ENCODE results near the gene ARHGEF9. TPM values are rescaled to one million over a fixed set of nuclear protein-coding genes. Genes with fewer than 3 reads are reported as not detected.
"Not testable (repeated sequence)": the region's sequence is repeated elsewhere in the genome, so short reads cannot be mapped to it uniquely, and the experiment has no call there.

Gene ARHGEF9
- 10 to 100 TPM; 16.2 to 34.9 (median 24.4) TPM for total RNA-seq

DNA sequence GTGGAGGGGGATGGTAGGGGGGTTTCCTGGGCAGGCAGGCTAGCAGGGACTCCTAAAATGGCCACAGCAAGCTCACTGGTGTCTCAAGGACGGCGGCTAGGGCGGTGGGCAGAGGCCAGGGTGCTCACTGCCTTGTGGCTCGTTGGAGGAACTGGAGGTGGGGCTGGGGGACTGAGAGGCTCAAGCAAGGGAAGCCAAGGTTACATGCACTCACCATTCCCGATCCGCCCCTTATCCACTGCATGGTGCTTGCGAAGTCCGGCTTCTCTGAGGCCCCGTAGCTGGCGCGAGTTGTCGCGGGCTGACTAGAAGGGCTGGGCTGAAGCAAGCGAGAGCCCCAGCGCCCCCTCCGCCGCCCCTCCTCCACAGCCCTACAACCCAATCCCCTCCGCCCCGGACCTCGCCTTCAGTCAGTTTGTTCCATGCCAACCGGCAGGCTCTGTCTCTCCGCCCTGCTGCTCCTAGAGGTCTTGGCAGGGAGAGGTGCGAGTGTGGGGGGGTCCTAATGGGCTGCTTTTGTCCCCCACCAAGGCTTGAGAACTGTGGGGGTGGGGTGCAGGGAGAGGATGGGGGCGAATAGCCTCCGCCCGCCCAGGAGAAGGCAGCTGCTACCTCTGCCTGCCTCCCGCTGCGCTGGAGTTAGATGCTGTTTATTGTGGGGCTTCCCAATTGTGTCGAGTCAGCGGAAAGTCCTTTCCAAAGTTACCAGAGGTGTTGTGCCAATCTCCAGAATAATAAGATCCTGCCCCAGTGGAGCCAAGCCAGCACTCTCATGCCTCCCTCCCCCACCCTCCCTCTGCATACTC lies at the start of gene ARHGEF9:
TSS of gene ARHGEF9 (minus strand) at position 313 of the 806 bp plus-strand sequence. CDS start at position 244, 69 bp downstream.
- H3K4me3 ChIP-seq, result peak within 1 kb of the TSS; percentile 30 to 33
- H3K4me1 ChIP-seq, result no peaks in the 10 kb centered on the region
- intact Hi-C loops (cut with DNase I; ENCODE audit: low total_unique reads), result no loop called here
- DNase-seq, result peak; percentile 15 to 20
- H3K36me3 ChIP-seq, result no peaks in the 10 kb centered on the region
- H3K27ac ChIP-seq, result peak within 1 kb of the TSS in 1 of 2 donors; percentile 2
- TF ChIP-seq, protein P1, sequence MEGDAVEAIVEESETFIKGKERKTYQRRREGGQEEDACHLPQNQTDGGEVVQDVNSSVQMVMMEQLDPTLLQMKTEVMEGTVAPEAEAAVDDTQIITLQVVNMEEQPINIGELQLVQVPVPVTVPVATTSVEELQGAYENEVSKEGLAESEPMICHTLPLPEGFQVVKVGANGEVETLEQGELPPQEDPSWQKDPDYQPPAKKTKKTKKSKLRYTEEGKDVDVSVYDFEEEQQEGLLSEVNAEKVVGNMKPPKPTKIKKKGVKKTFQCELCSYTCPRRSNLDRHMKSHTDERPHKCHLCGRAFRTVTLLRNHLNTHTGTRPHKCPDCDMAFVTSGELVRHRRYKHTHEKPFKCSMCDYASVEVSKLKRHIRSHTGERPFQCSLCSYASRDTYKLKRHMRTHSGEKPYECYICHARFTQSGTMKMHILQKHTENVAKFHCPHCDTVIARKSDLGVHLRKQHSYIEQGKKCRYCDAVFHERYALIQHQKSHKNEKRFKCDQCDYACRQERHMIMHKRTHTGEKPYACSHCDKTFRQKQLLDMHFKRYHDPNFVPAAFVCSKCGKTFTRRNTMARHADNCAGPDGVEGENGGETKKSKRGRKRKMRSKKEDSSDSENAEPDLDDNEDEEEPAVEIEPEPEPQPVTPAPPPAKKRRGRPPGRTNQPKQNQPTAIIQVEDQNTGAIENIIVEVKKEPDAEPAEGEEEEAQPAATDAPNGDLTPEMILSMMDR (IDR thresholded peaks at IDR 0.05), result no peak
- TF ChIP-seq POLR2A (IDR thresholded peaks at IDR 0.05), result no peak
- no peaks in the 10 kb centered on the region for H3K27me3 ChIP-seq
- no peaks in the 10 kb centered on the region for H3K9me3 ChIP-seq

DNA sequence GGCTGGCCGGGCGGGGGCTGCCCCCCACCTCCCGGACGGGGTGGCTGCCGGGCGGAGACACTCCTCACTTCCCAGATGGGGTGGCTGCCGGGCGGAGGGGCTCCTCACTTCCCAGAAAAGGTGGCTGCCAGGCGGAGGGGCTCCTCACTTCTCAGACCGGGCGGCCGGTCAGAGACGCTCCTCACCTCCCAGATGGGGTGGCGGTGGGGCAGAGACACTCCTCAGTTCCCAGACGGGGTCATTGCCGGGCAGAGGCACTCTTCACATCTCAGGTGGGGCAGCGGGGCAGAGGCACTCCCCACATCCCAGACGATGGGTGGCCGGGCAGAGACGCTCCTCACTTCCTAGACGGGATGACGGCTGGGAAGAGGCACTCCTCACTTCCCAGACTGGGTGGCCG lies 40.4 kb upstream of the ARHGEF9 start:
- H3K27ac ChIP-seq; H3K36me3 ChIP-seq; H3K27me3 ChIP-seq; DNase-seq; H3K4me1 ChIP-seq; H3K4me3 ChIP-seq; intact Hi-C loops (cut with DNase I; ENCODE audit: low total_unique reads); H3K9me3 ChIP-seq: not testable (repeated sequence)

DNA sequence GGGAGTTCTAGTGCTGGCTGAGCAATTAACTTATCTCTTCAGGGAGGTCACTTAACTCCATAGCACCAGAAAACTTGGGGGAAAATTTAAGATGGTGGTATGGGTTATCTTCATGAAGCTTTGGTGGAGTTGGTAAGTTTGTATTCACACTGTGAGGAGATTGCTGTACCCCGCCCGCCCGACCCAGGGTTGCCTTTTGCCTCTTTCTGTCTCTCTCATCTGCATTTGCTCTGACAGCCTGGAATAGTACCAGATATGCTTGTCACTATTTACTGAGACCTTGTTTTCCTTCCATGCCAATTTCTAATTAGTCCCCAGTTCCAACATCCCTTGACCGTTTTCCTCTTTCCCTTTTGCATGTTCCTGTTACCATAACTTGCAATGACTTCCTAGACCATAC lies 33.1 kb upstream of the ARHGEF9 start:
- Histone ChIP-seq H3K36me3 (no peaks in the 10 kb centered on the region), H3K27me3 (no peaks in the 10 kb centered on the region), H3K27ac (no peak overlapping the region), H3K4me3 (no peak overlapping the region), H3K4me1 (no peaks in the 10 kb centered on the region), H3K9me3 (no peaks in the 10 kb centered on the region)
- TF ChIP-seq POLR2A (IDR thresholded peaks at IDR 0.05), result no peak
- TF ChIP-seq, protein P1 (IDR thresholded peaks at IDR 0.05), result no peak
- intact Hi-C loops (cut with DNase I; ENCODE audit: low total_unique reads), result no loop called here
- DNase-seq, result no peak

DNA sequence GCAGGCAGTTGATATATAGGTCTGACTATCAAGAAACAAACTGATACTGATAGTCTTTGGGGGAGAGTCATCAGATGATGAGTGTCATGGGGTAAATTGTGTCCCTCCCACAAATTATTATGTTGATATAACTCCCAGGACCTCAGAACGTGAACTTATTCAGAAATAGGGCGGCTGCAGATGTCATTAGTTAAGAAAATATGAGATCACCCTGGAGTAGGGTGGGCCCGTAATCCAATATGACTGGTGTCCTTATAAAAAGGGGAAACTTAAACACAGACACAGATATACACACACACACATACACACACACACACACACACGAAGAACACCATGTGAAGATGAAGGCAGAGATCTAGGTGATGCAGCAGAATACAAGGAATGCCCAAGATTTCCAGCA lies 32.7 kb upstream of the ARHGEF9 start:
- H3K4me1 ChIP-seq, result no peaks in the 10 kb centered on the region
- no peaks in the 10 kb centered on the region for H3K36me3 ChIP-seq
- intact Hi-C loops (cut with DNase I; ENCODE audit: low total_unique reads), result no loop called here
- H3K9me3 ChIP-seq, result no peaks in the 10 kb centered on the region
- TF ChIP-seq, protein P1 (IDR thresholded peaks at IDR 0.05), result no peak
- no peak for TF ChIP-seq POLR2A (IDR thresholded peaks at IDR 0.05)
- H3K27me3 ChIP-seq, result no peaks in the 10 kb centered on the region
- H3K27ac ChIP-seq, result no peak overlapping the region
- no peak for DNase-seq
- H3K4me3 ChIP-seq, result no peak overlapping the region

DNA sequence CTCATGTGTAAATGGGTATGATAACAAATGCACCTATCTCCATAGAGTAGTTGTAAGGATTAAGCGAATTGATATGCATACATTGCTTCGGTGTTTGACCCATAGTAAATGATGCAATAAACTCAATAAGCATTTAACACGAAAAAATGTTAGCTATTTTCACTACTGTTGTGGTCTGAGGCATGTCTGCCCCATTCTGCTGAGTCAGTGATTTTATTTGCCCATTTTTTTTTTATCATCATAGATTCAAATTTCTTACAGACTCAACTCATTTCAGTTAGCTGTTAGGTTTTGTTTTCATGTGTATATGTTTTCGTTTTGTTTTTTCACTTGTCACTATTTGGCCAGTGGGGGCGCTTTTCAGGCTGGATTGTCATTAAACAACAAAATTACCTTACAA lies 27.8 kb upstream of the ARHGEF9 start:
- DNase-seq, result no peak
- intact Hi-C loops (cut with DNase I; ENCODE audit: low total_unique reads), result no loop called here
- Histone ChIP-seq H3K36me3 (no peaks in the 10 kb centered on the region), H3K4me3 (no peak overlapping the region), H3K27ac (no peak overlapping the region), H3K27me3 (no peaks in the 10 kb centered on the region), H3K4me1 (no peaks in the 10 kb centered on the region), H3K9me3 (no peaks in the 10 kb centered on the region)
- no peak for TF ChIP-seq POLR2A (IDR thresholded peaks at IDR 0.05)
- TF ChIP-seq, protein P1 (IDR thresholded peaks at IDR 0.05), result no peak

Measured in uterus (tissue), 4 donors.